Central memory CD4-positive, alpha-beta T cell (primary cell): ENCODE measurements around the gene MEF2D.

Source experiments
- DNase-seq: peaks from one replicate; pipeline ENCODE4 v3.0.0; 2022
- total RNA-seq, 3 experiments: gene quantifications; one replicate each; lab custom pipeline; 2026; lab: John Stamatoyannopoulos, UW

MEF2D gene
- 25.1 to 127 (median 36.8) reads per million in 3 experiments for total RNA-seq

- no peak for DNase-seq
Measured at GRCh38 chr1:156500543-156500792, at the start of gene MEF2D. Gene MEF2D, minus strand, starts transcription at chr1:156500775. Its CDS starts 17,483 bp downstream, at chr1:156483292.

- no peak for DNase-seq
Measured at GRCh38 chr1:156550346-156550745, 49.8 kb upstream of the MEF2D start.

GRCh38 chr1:156549831-156550230, 49.3 kb upstream of the MEF2D start:
- DNase-seq: no peak

- no peak for DNase-seq
Measured at GRCh38 chr1:156549390-156549789, 48.8 kb upstream of the MEF2D start.

- no peak for DNase-seq
Measured at GRCh38 chr1:156547982-156548381, 47.4 kb upstream of the MEF2D start.

GRCh38 chr1:156547434-156547833, 46.9 kb upstream of the MEF2D start:
- no peak for DNase-seq

GRCh38 chr1:156546267-156546666, 45.7 kb upstream of the MEF2D start:
- DNase-seq: no peak

- DNase-seq: no peak
Measured at GRCh38 chr1:156544592-156545102, 44.1 kb upstream of the MEF2D start.

- no peak for DNase-seq
Measured at GRCh38 chr1:156543066-156543465, 42.5 kb upstream of the MEF2D start.

GRCh38 chr1:156540955-156541354, 40.4 kb upstream of the MEF2D start:
- DNase-seq: no peak

- no peak for DNase-seq
Measured at GRCh38 chr1:156539818-156540355, 39.3 kb upstream of the MEF2D start.

- DNase-seq: no peak
Measured at GRCh38 chr1:156538711-156539440, 38.3 kb upstream of the MEF2D start.

GRCh38 chr1:156537027-156537426, 36.5 kb upstream of the MEF2D start:
- no peak for DNase-seq

GRCh38 chr1:156534424-156535060, 34.0 kb upstream of the MEF2D start:
- DNase-seq: no peak

- DNase-seq: no peak
Measured at GRCh38 chr1:156533568-156534220, 33.1 kb upstream of the MEF2D start.

- no peak for DNase-seq
Measured at GRCh38 chr1:156532374-156532773, 31.8 kb upstream of the MEF2D start.

- no peak for DNase-seq
Measured at GRCh38 chr1:156530006-156530405, 29.4 kb upstream of the MEF2D start.

GRCh38 chr1:156528875-156529425, 28.4 kb upstream of the MEF2D start:
- DNase-seq: no peak

GRCh38 chr1:156528231-156528630, 27.7 kb upstream of the MEF2D start:
- no peak for DNase-seq

GRCh38 chr1:156527584-156527983, 27.0 kb upstream of the MEF2D start:
- no peak for DNase-seq

GRCh38 chr1:156525856-156526489, 25.4 kb upstream of the MEF2D start:
- no peak for DNase-seq

- no peak for DNase-seq
Measured at GRCh38 chr1:156525071-156525501, 24.5 kb upstream of the MEF2D start.

- DNase-seq: no peak
Measured at GRCh38 chr1:156524481-156524869, 23.9 kb upstream of the MEF2D start.
